Epithelial cell of proximal tubule (primary cell): ENCODE data around the gene SBNO2. TPM values are rescaled to one million over a fixed set of nuclear protein-coding genes. Genes with fewer than 3 reads are reported as not detected.

Experiments
- DNase-seq: peaks from one replicate; pipeline ENCODE4 v3.0.0-alpha.2; 2011; ENCODE audit warnings: low read depth
- H3K4me3 ChIP-seq: 2 replicates; pipeline ENCODE4 v1.5.1; 2011; ENCODE audit warnings: low read depth, mild to moderate bottlenecking, low read length
- total RNA-seq: library from RNA; depleted of rRNA; stranded (reverse); fragments of >200 nt; gene quantifications from 2 replicates; pipeline ENCODE4 v1.2.3, GENCODE V29; 2015
- TF ChIP-seq, protein P1 (sequence below): conservative IDR thresholded peaks from 2 replicates; pipeline ENCODE4 v1.5.1; 2012; ENCODE audit warnings: low read depth, mild to moderate bottlenecking, low read length

The SBNO2 gene
- total RNA-seq, 1 donor from 2014 or later = 56.2 TPM

DNA sequence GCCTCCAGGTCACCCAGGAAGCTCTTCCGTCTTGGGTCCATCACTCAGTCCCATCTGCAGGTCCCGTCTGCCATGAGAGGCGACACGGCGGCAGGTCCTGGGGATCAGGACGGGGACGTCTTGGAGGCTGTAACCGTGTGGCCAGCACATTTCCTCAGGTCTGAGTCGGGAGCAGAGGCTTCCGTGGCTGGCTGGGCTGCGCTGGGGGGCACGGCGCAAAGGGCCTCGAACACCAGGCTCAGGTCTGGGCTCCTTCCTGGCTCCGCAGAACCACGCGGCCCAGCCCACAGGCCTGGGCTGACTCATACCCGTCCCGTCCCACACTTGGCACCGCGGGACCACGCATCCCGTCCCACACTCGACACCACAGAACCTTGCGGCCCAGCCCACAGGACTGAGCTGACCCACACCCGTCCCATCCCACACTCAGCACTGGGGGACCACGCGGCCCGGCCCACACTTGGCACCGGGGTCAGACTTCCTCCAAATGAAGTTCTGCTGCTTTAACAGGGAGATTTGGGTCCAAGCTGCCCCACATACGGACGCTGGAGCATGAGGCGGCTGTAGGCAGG is 30.2 kb downstream of the SBNO2 start:
- no peak for DNase-seq
- no peak overlapping the region for H3K4me3 ChIP-seq
- TF ChIP-seq, protein P1, sequence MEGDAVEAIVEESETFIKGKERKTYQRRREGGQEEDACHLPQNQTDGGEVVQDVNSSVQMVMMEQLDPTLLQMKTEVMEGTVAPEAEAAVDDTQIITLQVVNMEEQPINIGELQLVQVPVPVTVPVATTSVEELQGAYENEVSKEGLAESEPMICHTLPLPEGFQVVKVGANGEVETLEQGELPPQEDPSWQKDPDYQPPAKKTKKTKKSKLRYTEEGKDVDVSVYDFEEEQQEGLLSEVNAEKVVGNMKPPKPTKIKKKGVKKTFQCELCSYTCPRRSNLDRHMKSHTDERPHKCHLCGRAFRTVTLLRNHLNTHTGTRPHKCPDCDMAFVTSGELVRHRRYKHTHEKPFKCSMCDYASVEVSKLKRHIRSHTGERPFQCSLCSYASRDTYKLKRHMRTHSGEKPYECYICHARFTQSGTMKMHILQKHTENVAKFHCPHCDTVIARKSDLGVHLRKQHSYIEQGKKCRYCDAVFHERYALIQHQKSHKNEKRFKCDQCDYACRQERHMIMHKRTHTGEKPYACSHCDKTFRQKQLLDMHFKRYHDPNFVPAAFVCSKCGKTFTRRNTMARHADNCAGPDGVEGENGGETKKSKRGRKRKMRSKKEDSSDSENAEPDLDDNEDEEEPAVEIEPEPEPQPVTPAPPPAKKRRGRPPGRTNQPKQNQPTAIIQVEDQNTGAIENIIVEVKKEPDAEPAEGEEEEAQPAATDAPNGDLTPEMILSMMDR = no peak

DNA sequence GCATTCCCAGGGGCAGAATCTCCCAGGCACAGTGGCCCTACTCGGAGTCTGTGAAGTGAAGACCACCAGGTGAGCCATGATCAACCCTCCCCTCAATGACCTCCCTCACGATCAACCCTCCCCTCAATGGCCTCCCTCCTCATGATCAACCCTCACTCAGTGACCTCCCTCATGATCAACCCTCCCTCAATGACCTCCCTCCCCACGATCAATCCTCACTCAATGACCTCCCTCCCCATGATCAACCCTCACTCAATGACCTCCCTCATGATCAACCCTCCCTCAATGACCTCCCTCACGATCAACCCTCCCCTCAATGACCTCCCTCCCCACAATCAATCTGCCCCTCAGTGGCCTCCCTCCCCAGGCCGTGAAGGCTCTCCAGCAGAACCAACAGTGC is 32.1 kb downstream of the SBNO2 start:
- no peak overlapping the region for H3K4me3 ChIP-seq
- TF ChIP-seq, protein P1 = no peak
- DNase-seq = no peak

DNA sequence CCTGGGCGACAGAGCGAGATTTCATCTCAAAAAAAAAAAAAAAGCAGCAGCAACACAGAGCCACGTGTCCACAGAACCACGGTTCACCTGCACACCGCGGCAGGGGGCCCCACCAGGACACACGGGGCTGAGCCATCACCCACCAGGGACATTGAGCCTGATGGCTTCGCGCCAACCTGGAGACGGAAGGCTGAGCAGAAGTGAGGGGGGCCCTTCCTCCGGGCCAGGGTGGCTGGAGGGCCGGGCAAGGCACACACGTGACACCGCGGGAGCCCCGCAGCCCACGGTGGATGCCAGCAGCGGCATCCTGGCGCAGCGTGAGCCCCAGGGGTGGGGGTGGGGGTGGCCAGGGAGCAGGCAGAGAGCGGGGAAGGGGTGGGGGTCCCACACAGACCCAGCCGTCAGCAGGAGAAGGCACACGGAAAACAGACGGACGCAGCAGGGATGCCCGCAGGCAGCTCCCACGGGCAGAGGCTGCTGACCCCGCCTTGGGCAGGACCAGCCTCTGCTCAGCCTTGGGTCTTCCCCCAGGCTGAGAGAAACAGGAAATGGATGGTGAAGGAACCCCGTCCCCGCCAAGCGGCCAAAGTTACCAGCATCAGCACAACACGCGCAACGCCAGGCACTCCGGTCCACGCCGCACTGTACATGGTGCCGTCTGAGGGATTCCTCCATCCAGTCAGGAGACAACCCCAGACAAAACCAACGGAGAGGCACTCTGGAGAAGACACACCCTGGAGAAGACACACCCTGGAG is 33.6 kb downstream of the SBNO2 start:
- TF ChIP-seq, protein P1 = no peak
- no peak overlapping the region for H3K4me3 ChIP-seq
- DNase-seq = no peak

DNA sequence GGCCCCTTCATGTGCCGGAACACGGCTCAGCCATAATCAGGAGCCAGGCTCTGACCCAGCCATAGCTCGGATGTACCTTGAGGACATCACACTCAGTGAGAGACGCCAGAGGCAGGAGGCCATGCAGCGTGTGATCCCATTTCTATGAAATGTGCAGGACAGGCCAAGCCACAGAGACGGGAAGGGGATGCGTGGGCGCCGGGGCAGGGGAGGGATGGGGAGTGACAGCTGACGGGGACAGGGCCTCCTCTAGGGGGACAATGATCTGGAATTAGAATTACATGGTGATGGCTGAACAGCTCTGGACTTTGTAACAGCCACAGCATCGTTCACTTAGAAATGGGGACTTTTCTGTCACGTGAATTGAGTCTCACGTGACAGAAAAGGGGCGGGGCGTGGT is 34.9 kb downstream of the SBNO2 start:
- TF ChIP-seq, protein P1 = no peak
- H3K4me3 ChIP-seq = no peak overlapping the region
- DNase-seq = no peak

DNA sequence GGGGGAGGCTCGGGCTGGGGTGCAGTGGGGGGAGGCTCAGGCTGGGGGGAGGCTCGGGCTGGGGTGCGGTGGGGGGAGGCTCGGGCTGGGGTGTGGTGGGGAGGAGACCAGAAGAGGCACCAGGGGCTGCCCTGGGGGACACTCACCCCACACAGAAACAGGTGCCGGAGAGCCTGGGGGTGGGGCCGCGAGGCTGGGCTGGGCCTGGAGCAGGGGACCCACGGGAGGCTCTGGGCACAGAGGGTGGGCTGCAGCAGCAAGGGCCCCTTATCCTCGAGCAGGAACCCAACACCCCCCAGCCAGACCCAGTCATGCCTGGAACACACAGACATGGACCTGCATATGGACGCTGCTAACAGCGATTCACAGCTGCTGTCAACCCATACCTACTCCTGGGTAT is 35.9 kb downstream of the SBNO2 start:
- DNase-seq = no peak
- TF ChIP-seq, protein P1 = no peak
- H3K4me3 ChIP-seq = no peak overlapping the region

DNA sequence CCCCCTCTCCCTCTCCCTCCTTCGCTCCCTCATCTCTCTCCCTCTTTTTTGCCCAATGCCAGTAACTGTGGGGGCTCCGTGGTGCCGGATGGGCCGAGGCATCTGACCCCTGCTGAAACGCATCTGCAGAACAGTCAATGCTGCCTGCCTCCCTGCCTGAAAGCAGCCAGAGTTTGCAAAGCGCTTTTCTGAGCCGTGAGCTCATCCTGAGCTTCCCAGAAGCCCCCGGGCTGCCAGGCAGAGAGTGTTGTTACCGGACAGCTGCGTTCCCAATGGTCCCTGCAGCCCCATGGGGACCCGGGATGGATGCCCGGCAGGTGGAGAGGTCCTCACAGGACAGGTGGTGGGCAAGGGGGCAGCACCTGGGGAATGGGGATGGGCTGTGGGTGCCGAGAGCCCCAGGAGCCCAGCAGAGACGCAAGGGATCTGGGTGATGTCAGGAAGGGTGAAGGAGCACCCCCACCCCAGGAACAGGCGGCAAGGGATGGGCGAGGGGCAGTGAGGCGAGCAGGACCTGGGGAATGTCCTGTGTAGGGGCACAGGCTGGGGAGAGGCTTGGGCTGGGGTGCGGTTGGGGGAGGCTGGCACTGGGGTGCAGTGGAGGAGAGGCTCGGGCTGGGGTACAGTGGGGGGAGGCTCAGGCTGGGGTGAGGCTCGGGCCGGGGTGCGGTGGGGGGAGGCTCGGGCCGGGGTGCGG is 37.3 kb downstream of the SBNO2 start:
- TF ChIP-seq, protein P1 = no peak
- no peak for DNase-seq
- no peak overlapping the region for H3K4me3 ChIP-seq
